ENCODE data around the gene FOXL2NB. TPM values are rescaled to one million over a fixed set of nuclear protein-coding genes. Genes with fewer than 3 reads are reported as not detected.
A peak's percentile ranks its signal among the peaks of the same experiment; 100 is the strongest.

The FOXL2NB gene
- 100 to 1,000 TPM in 2 of 7 donors, 10 to 100 TPM in 5; 35.8 to 137 (median 77.9) TPM for total RNA-seq
- 10 to 100 TPM; 36.7 to 39.3 TPM for polyA plus RNA-seq
- long read RNA-seq, donor 1, partial matches to known transcripts: 6 of 27 reads
- long read RNA-seq, donor 1, other reads (novel, unspliced or antisense): 21 of 27 reads
- long read RNA-seq, donor 2, transcript FOXL2NB-202 (3 exons, 974 nt): major isoform, 16 of 73 reads
- long read RNA-seq, donor 2, partial matches to known transcripts: 57 of 73 reads
- long read RNA-seq, donor 2, other reads (novel, unspliced or antisense): 0 of 73 reads
- long read RNA-seq, donor 3, transcript FOXL2NB-202 (3 exons, 974 nt): major isoform, 33 of 87 reads
- long read RNA-seq, donor 3, partial matches to known transcripts: 3 of 87 reads
- long read RNA-seq, donor 3, other reads (novel, unspliced or antisense): 47 of 87 reads

DNA sequence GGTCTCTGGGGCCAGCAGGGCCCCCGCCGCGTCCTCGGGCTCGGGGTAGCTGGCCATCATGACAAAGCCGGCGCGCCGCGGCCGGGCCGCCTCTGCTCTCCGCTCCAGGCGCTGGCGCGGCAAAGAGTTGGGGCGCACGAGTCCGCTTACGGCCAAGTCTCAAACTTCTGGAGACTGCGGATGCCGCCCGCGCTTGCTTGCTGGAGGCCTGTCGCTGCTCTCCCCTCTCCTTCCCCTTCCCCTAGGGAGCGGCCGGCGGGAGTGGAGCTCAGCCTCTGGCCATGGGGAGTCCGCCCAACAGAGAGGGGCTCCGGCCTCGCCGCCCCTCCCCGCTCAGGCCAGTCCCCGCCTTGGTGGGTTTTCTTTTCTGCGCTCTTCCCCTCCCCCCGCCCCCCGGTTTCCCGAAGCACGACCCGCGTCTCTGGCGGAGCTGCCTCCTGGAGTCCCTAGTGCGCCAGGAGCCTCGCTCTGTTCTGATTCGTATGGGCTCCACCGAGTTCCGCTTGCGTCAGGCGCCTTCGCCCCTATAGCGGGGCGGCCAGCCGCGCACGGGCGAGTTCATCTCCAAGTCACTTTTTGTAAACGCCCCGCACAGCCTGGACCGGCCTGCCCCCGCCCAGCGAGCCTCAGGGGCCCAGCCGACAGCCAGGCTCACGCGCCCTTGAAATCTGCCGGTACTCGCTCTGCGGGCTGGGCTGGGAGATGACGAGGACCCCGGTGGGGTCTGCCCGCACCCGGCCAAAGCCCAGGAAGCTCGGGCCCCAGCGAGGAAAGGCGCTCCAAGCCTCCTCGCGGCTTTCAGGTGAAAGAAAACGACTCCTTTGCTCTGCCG lies at the start of gene FOXL2NB, which contains the start of gene FOXL2:
FOXL2NB (plus strand) TSS at position 555 of the 832 bp plus-strand sequence; CDS start at position 703, 148 bp downstream.
FOXL2 (minus strand) TSS at position 475 of the 832 bp plus-strand sequence; CDS start at position 60, 415 bp downstream.
- peaks cover 10% of the 10 kb centered on the region for H3K4me1 ChIP-seq (ENCODE audit: insufficient read depth)
- no peaks in the 10 kb centered on the region for H3K9me3 ChIP-seq
- intact Hi-C loops (cut with DNase I): loop anchor here in 3 of 4 donors (2.0 to 10.0 kb wide), 4 partner anchors 168 to 378 kb away; no protein-coding TSS in a partner anchor
- peak; percentile 95 to 97 (median 96) for DNase-seq
- no peaks in the 10 kb centered on the region for H3K36me3 ChIP-seq
- TF ChIP-seq, protein P1, sequence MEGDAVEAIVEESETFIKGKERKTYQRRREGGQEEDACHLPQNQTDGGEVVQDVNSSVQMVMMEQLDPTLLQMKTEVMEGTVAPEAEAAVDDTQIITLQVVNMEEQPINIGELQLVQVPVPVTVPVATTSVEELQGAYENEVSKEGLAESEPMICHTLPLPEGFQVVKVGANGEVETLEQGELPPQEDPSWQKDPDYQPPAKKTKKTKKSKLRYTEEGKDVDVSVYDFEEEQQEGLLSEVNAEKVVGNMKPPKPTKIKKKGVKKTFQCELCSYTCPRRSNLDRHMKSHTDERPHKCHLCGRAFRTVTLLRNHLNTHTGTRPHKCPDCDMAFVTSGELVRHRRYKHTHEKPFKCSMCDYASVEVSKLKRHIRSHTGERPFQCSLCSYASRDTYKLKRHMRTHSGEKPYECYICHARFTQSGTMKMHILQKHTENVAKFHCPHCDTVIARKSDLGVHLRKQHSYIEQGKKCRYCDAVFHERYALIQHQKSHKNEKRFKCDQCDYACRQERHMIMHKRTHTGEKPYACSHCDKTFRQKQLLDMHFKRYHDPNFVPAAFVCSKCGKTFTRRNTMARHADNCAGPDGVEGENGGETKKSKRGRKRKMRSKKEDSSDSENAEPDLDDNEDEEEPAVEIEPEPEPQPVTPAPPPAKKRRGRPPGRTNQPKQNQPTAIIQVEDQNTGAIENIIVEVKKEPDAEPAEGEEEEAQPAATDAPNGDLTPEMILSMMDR (IDR thresholded peaks at IDR 0.05): peak in 1 of 3 donors; percentile 5
- TF ChIP-seq POLR2A (IDR thresholded peaks at IDR 0.05) (peak; percentile 85), EP300 (IDR thresholded peaks at IDR 0.05) (no peak)
- H3K4me3 ChIP-seq: peak within 1 kb of the TSS; percentile 75
- H3K27me3 ChIP-seq: no peaks in the 10 kb centered on the region
- 0 to 2% (median 0%) methylated on average over 46 to 78 of the region's 78 CpGs for WGBS, 3 donors
- peak within 1 kb of the TSS; percentile 94 to 100 for H3K27ac ChIP-seq

DNA sequence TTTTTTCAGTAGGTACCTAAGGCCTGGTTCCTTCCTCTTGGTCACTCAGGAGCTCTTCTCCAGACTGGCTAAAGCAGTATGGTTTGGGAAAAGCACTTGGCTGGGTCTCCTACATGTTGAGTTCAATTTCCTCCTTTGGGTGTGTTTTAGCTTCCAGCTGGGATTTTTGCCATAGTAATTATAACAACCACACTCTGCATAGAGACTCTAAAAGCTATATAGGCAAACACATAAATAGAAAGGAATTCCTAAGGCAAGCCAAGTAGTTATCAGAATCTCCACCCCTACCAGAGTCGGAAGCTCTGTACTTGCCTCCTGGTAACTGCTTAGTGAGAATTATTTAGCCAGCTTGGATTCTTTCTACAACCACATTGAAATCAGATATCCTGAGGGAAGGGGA lies 48.7 kb upstream of the FOXL2NB start:
- H3K27me3 ChIP-seq: no peaks in the 10 kb centered on the region
- 0 to 3% (median 0%) methylated on average over 1 of the region's 1 CpG for WGBS, 3 donors

DNA sequence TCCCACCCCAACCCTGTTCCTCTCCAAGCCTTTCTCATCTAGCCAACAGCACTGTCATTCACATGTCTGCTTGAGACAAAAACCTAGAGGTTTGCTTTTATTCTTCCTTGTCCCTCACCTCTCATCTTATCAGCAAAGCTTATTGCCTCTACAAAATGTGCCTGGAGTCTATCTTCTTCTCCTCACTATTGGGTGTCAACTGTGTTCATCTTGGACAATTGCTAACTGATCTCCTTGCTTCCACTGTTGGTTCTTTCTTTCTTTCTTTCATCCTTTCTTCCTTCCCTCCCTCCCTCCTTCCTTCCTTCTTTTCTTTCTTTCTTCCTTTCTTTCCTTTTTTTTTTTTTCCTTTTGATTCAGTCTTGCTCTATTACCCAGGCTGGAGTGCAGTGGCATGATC lies 48.3 kb upstream of the FOXL2NB start:
- Histone ChIP-seq H3K27me3 (no peaks in the 10 kb centered on the region), H3K27ac (no peak overlapping the region), H3K36me3 (no peaks in the 10 kb centered on the region), H3K4me3 (no peak overlapping the region), H3K4me1 (ENCODE audit: insufficient read depth) (no peaks in the 10 kb centered on the region), H3K9me3 (no peaks in the 10 kb centered on the region)
- DNase-seq: no peak
- intact Hi-C loops (cut with DNase I): no loop called here
- TF ChIP-seq POLR2A (IDR thresholded peaks at IDR 0.05) (no peak), EP300 (IDR thresholded peaks at IDR 0.05) (no peak)
- TF ChIP-seq, protein P1 (IDR thresholded peaks at IDR 0.05): no peak

More for the DNA sequence above, 48.7 kb upstream of the FOXL2NB start:
- intact Hi-C loops (cut with DNase I): no loop called here
- TF ChIP-seq POLR2A (IDR thresholded peaks at IDR 0.05): no peak
- no peak overlapping the region for H3K4me3 ChIP-seq
- H3K36me3 ChIP-seq: no peaks in the 10 kb centered on the region
- no peak for DNase-seq
- H3K27ac ChIP-seq: no peak overlapping the region
- no peaks in the 10 kb centered on the region for H3K9me3 ChIP-seq
- no peaks in the 10 kb centered on the region for H3K4me1 ChIP-seq (ENCODE audit: insufficient read depth)

DNA sequence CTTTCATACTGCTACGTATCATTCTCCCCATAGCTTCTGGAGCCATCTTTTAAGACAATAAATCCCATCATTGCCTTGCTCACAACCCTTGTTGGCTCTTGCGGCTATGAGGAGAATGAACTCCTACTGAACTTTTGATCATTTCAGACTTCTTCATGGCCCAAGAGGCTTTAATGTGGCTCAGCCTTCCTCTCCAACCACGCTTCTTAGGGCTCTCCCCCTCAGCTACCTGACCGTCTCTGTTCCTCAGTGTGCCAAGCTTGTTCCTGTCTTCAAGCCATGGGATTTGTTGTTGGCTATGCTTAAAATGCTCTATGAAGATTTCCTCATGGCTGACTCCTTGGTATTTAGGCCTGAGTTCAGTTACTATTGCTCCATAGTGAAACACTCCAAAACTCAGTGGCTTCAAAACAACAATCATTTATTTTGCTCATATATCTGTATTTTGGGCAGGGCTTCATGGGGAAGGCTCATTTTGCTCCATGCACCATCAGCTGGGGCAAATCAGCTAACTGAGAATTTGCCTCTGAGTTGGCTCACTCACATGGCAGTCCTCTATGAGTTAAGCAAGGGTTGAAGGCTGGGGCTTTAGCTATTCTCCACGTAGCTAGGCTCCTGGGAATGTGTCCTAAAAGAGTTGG lies 47.5 kb upstream of the FOXL2NB start:
- Histone ChIP-seq H3K9me3 (no peaks in the 10 kb centered on the region), H3K36me3 (no peaks in the 10 kb centered on the region), H3K27ac (no peak overlapping the region), H3K4me1 (ENCODE audit: insufficient read depth) (no peaks in the 10 kb centered on the region), H3K27me3 (no peaks in the 10 kb centered on the region), H3K4me3 (no peak overlapping the region)
- no peak for DNase-seq
- intact Hi-C loops (cut with DNase I): no loop called here
- 86 to 92% (median 91%) methylated on average over 5 of the region's 5 CpGs for WGBS, 3 donors
- TF ChIP-seq, protein P1 (IDR thresholded peaks at IDR 0.05): no peak
- no peak for TF ChIP-seq POLR2A (IDR thresholded peaks at IDR 0.05)
- no peak for TF ChIP-seq EP300 (IDR thresholded peaks at IDR 0.05)

All from ovary (tissue), 10 donors.